OCI-LY7 (cell line): ENCODE data around the gene CCDC102A. TPM values are rescaled to one million over a fixed set of nuclear protein-coding genes. Genes with fewer than 3 reads are reported as not detected.

Source experiments
- BruUV-seq: library from RNA; stranded (reverse); fragments of 400-500 nt; replicated peaks from 2 replicates; lab custom pipeline; 2021; lab: Mats Ljungman, UMichigan
- CTCF ChIA-PET: fragments of 300-600 bp; sonication (Branson Sonifier 250); formaldehyde crosslinking; loops from one replicate; lab custom pipeline; 2022; ENCODE audit warnings: antibody characterized with exemption; ENCODE audit not compliant: unreplicated experiment; lab: Charles Lee
- POLR2A ChIA-PET: fragments of 300-600 bp; sonication (Branson Sonifier 250); formaldehyde crosslinking; loops from one replicate; lab custom pipeline; 2022; ENCODE audit warnings: antibody characterized with exemption; lab: Charles Lee
- DNase-seq: peaks from one replicate; pipeline ENCODE4 v3.0.0-alpha.2; 2015; ENCODE audit warnings: low spot score
- H2AFZ ChIP-seq: fragments of 200-600 bp; sonication (generic), shearing (Covaris generic); 2 replicates; pipeline ENCODE4 v1.6.1; 2014; ENCODE audit warnings: mild to moderate bottlenecking, antibody characterized with exemption, low read length, moderate library complexity
- H3K27ac ChIP-seq: fragments of 200-600 bp; sonication (generic); 2 replicates; pipeline ENCODE4 v1.5.1; 2014; ENCODE audit warnings: mixed run types, low read depth, mild to moderate bottlenecking, moderate library complexity, low read length, inconsistent platforms; ENCODE audit not compliant: poor library complexity, severe bottlenecking
- H3K36me3 ChIP-seq: fragments of 200-600 bp; sonication (generic); 2 replicates; pipeline ENCODE4 v1.6.1; 2014; ENCODE audit warnings: mild to moderate bottlenecking, antibody characterized with exemption, low read length, moderate library complexity, mixed read lengths; ENCODE audit not compliant: insufficient read depth
- H3K4me1 ChIP-seq: fragments of 200-600 bp; sonication (generic); 2 replicates; pipeline ENCODE4 v1.5.1; 2014; ENCODE audit warnings: mild to moderate bottlenecking, low read length; ENCODE audit not compliant: insufficient read depth, poor library complexity, severe bottlenecking
- H3K4me2 ChIP-seq: fragments of 200-600 bp; sonication (generic); 2 replicates; pipeline ENCODE4 v1.6.1; 2014; ENCODE audit warnings: mild to moderate bottlenecking, low read length
- H3K4me3 ChIP-seq: fragments of 200-600 bp; sonication (generic); 2 replicates; pipeline ENCODE4 v1.5.1; 2014; ENCODE audit warnings: mild to moderate bottlenecking, low read depth, low read length; ENCODE audit not compliant: poor library complexity, severe bottlenecking
- H3K79me2 ChIP-seq: fragments of 200-600 bp; sonication (generic); 2 replicates; pipeline ENCODE4 v1.6.1; 2016; ENCODE audit warnings: low read depth, mild to moderate bottlenecking, low read length, moderate library complexity, mixed read lengths; ENCODE audit not compliant: insufficient read depth
- H3K9me2 ChIP-seq: fragments of 200-600 bp; sonication (generic); 2 replicates; pipeline ENCODE4 v1.6.1; 2016; ENCODE audit warnings: mild to moderate bottlenecking, low read length, mixed read lengths; ENCODE audit not compliant: insufficient read depth
- H3K9me3 ChIP-seq: fragments of 200-600 bp; sonication (generic); 2 replicates; pipeline ENCODE4 v1.6.1; 2014; ENCODE audit warnings: mild to moderate bottlenecking, mixed run types, low read length, mixed read lengths
- H4K20me1 ChIP-seq: fragments of 200-600 bp; sonication (generic); 2 replicates; pipeline ENCODE4 v1.6.1; 2014; ENCODE audit warnings: mild to moderate bottlenecking, antibody characterized with exemption, low read length, moderate library complexity, mixed read lengths; ENCODE audit not compliant: insufficient read depth
- CTCF ChIP-seq: fragments of 200-600 bp; sonication (generic); conservative IDR thresholded peaks from 2 replicates; pipeline ENCODE4 v1.5.1; 2014; ENCODE audit warnings: mild to moderate bottlenecking, antibody characterized with exemption, low read length, moderate library complexity, mixed read lengths
- EZH2phosphoT487 ChIP-seq: fragments of 200-600 bp; sonication (generic); IDR thresholded peaks from 2 replicates; pipeline ENCODE4 v1.6.1; 2018; ENCODE audit warnings: low read depth, borderline replicate concordance, mild to moderate bottlenecking, mixed run types, antibody characterized with exemption, low read length, moderate library complexity, mixed read lengths
- intact Hi-C: fragments of 100-400 bp; cut with micrococcal nuclease; formaldehyde crosslinking; loops from one replicate; pipeline ENCODE4 v1.10.0; 2022; ENCODE audit not compliant: unreplicated experiment
- total RNA-seq, 2 experiments: library from RNA; depleted of rRNA in 1 of 2; stranded (reverse); fragments of >200 nt in 1 of 2; shearing (Covaris generic) in 1 of 2; gene quantifications; 2 replicates each; pipeline ENCODE4 v1.2.3, GENCODE V29; 2014 to 2022

The CCDC102A gene
- total RNA-seq, 2 experiments from 2014 or later: 4.2 to 7.1 TPM

DNA sequence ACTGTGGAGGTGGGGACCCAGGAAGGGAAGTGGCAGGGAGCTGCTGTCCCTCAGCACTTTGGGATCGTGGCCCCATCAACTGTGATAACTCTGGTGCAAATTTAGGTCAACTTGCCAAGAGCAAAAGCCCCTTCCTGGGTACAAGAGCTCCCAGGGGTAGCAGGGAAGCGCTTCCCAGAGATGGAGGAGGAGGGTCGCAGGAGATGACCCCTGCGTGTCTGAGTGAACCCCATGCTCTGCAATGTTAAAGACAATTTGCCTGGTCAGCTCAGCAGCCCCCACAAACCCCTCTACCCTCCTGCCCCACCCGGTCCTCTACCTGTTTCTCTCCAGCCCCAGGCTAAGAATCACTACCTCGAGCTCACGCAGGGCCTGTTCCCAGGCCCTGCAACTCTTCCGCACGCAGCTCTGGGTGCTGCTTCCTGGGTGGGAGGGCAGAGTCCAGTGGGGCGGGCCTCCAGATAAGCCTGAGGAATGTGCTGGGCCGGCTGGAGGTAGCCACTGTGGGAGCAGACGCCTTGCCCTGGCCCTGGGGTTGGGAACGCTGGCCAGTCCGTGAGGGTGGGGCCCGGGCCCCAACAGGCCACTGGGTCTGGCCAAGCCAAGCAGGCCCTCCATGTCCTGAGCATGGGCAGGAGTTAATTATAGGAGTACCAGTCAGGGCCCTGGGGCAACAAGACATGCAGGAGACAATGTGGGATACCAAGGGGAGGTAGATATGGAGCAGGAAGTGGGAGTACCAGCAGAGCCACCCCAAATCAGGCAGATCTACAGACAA, 56.2 kb downstream of the CCDC102A start:
- TF ChIP-seq EZH2phosphoT487 (no peak), CTCF (no peak)
- DNase-seq: no peak
- Histone ChIP-seq H4K20me1 (no peaks in the 10 kb centered on the region), H2AFZ (no peak overlapping the region), H3K4me1 (peaks cover 17% of the 10 kb centered on the region), H3K9me2 (no peaks in the 10 kb centered on the region), H3K9me3 (no peaks in the 10 kb centered on the region), H3K4me3 (no peak overlapping the region), H3K36me3 (no peaks in the 10 kb centered on the region), H3K27ac (no peak overlapping the region), H3K79me2 (no peaks in the 10 kb centered on the region), H3K4me2 (no peak overlapping the region)
- POLR2A ChIA-PET: interaction anchor here (1.3 kb wide), 1 partner anchor 16 kb away, joined by 3 read pairs; no protein-coding TSS in a partner anchor
- intact Hi-C loops: loop anchor here (5.0 kb wide), 1 partner anchor 37 kb away; no protein-coding TSS in a partner anchor
- no TSS peak for BruUV-seq
- CTCF ChIA-PET: interaction anchor here (0.6 kb wide), 1 partner anchor 700 kb away, joined by 4 read pairs; no protein-coding TSS in a partner anchor

GRCh38 chr16:57479205-57479975, 57.0 kb downstream of the CCDC102A start:
- Histone ChIP-seq H3K36me3 (no peaks in the 10 kb centered on the region), H3K4me1 (peaks cover 21% of the 10 kb centered on the region), H2AFZ (no peak overlapping the region), H3K4me3 (no peak overlapping the region), H3K27ac (no peak overlapping the region), H3K79me2 (no peaks in the 10 kb centered on the region), H3K9me3 (no peaks in the 10 kb centered on the region), H3K4me2 (no peak overlapping the region), H4K20me1 (no peaks in the 10 kb centered on the region), H3K9me2 (no peaks in the 10 kb centered on the region)
- TF ChIP-seq EZH2phosphoT487: no peak
- TF ChIP-seq CTCF: no peak
- POLR2A ChIA-PET: interaction anchor here (1.0 kb wide), 1 partner anchor 14 kb away, joined by 3 read pairs; no protein-coding TSS in a partner anchor
- intact Hi-C loops: loop anchor here (5.0 kb wide), 1 partner anchor 38 kb away; no protein-coding TSS in a partner anchor
- no TSS peak for BruUV-seq
- CTCF ChIA-PET: no interaction called here
- DNase-seq: no peak
